Activated CD4-positive, alpha-beta T cell treated with anti-CD3 and anti-CD28 coated beads for 48 hours (primary cell): ENCODE results near the gene UPK3A.

Source experiments
- DNase-seq: peaks from one replicate; pipeline ENCODE4 v3.0.0-alpha.2; 2020

Gene UPK3A

GRCh38 chr22:45332001-45332400 is 47.3 kb downstream of the UPK3A start:
- no peak for DNase-seq

GRCh38 chr22:45334068-45334467 is 49.3 kb downstream of the UPK3A start:
- DNase-seq = no peak

GRCh38 chr22:45334528-45334927 is 49.8 kb downstream of the UPK3A start:
- DNase-seq = no peak

GRCh38 chr22:45335021-45335818 is 50.5 kb downstream of the UPK3A start:
- no peak for DNase-seq

DNA sequence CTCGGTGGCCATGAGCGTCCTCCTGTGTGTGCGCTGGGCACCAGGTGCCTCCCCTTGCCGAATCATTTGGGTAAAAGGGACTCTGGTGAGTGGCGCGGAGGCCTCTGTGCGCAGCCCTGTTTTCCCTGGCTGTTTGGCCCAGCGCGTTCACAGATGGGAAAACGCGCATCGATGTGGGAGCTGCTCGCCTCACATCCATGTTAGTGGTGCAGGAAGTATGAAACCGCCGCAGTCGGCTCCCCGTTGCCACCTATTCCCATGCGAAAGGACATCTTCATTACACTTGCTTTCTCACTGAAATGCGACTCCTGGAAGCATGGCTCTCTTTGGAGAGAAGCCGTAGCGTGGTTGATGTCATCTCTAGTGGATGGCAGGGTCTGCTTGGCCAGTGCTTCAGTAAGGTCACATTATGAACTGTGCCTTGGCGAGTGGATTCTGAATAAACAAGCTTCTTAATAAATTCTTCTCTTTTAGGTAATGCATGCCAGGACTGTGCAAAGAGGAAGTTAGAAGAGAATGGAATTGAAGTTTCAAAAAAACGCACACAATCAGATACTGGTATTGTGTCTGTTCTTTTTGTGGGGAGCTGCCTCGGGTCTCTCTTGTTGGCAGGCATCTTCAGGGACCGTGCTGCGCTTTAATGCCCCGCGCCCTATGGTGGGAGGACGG is 51.2 kb downstream of the UPK3A start:
- no peak for DNase-seq

- DNase-seq = no peak
Observed at GRCh38 chr22:45336971-45337431, 52.3 kb downstream of the UPK3A start.

DNA sequence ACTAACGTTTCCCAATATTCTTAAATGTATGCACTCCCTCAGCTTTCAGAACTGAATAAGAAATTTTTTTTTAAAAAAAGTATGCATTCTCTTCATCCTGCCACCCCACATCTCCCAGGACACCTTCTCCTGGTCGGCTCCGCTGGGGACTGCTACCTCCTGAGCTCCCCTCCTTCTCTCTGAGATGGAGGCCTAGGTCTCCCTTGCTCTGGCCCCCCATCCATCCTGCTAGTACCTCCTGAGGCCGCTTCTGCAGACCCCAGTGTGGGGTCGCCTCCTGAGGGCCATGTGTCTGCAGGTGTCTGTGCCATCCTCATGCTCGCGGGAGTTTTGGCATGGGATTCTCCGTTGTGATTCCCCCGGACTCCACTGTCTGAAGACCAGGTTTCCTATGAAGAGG is 52.8 kb downstream of the UPK3A start:
- DNase-seq = no peak

GRCh38 chr22:45338795-45339194 is 54.0 kb downstream of the UPK3A start:
- no peak for DNase-seq

GRCh38 chr22:45340323-45340722 is 55.6 kb downstream of the UPK3A start:
- DNase-seq = no peak

DNA sequence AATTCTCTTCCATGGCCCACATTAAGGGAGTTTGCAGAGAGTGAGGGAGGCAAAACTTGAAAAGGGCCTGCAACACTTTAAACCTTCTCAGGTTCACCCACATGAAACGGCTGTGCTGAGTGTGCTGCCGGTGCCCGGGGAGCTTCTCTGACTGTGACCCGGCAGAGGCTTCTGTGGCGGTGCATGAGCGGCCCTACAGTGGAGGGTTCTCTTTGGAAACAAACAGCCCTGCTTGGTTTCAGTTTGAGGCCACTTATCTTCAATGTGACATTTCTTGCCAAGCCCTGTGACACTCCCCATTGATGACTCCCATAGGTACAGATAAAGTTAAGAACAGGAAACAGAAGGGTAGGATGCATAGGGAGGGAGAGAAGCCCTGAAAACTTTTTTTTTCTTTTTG is 56.7 kb downstream of the UPK3A start:
- DNase-seq = peak; percentile 76

DNA sequence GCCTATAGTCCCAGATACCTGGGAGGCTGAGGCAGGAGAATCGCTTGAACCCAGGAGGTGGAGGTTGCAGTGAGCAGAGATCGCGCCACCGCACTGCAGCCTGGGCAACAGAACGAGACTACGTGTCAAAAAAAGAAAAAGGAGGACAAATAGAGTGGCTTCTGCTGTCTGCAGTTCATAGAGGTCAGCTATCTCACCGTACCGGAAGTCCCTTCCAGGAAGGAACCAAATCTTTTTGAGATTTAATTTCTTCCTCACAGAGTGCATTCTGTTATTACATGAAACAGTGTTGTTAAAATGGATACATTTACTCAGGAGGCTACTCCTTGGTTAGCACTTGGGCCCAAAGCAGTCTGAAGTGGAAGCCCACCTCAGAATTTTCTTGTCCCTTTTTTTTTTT is 58.4 kb downstream of the UPK3A start:
- no peak for DNase-seq

GRCh38 chr22:45344334-45344733 is 59.6 kb downstream of the UPK3A start:
- DNase-seq = no peak
